ENCODE measurements around the gene AP5Z1.

GRCh38 chr7:4764402-4765007, 10.9 kb upstream of the AP5Z1 start:
- TF ChIP-seq CTCF (IDR thresholded peaks at IDR 0.05) (no peak), POLR2A (IDR thresholded peaks at IDR 0.05) (no peak)

Measured in vagina (tissue), 2 donors.